ENCODE data around the gene MYO10.

DNA sequence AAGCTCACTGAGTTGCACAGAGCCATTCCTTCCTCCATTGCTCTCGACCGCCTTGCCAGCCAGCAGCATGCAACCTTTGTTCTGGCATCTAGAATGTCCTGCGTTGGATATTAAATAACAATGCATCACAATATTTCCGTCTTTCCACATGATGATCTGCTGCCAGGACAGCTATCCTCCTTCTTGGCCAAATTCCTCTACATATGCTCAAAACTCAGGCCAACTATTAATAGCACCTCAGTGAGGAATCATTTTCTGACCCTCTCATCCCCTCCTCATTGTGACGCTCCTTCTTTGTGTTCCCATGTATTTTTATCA is 128.6 kb downstream of the MYO10 start:
- no peak for TF ChIP-seq EP300 (IDR thresholded peaks at IDR 0.05)
- TF ChIP-seq, protein P1, sequence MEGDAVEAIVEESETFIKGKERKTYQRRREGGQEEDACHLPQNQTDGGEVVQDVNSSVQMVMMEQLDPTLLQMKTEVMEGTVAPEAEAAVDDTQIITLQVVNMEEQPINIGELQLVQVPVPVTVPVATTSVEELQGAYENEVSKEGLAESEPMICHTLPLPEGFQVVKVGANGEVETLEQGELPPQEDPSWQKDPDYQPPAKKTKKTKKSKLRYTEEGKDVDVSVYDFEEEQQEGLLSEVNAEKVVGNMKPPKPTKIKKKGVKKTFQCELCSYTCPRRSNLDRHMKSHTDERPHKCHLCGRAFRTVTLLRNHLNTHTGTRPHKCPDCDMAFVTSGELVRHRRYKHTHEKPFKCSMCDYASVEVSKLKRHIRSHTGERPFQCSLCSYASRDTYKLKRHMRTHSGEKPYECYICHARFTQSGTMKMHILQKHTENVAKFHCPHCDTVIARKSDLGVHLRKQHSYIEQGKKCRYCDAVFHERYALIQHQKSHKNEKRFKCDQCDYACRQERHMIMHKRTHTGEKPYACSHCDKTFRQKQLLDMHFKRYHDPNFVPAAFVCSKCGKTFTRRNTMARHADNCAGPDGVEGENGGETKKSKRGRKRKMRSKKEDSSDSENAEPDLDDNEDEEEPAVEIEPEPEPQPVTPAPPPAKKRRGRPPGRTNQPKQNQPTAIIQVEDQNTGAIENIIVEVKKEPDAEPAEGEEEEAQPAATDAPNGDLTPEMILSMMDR (IDR thresholded peaks at IDR 0.05): no peak
